ENCODE results near the gene MAMLD1. TPM values are rescaled to one million over a fixed set of nuclear protein-coding genes. Genes with fewer than 3 reads are reported as not detected.
A peak's percentile ranks its signal among the peaks of the same experiment; 100 is the strongest.

The MAMLD1 gene
- total RNA-seq, 1 donor from 2014 or later: 2.5 TPM

GRCh38 chrX:150363561-150364346, 637 bp downstream of the MAMLD1 start:
- H3K4me3 ChIP-seq (ENCODE audit: low read depth, low read length): peak overlapping the region; percentile 65
- no peak for DNase-seq (ENCODE audit: low read depth)
- TF ChIP-seq CTCF (conservative IDR thresholded peaks at IDR 0.05; ENCODE audit: low read depth, low read length): peak; percentile 20

GRCh38 chrX:150364347-150365050, 1.4 kb downstream of the MAMLD1 start:
- no peak for TF ChIP-seq CTCF (conservative IDR thresholded peaks at IDR 0.05; ENCODE audit: low read depth, low read length)
- H3K4me3 ChIP-seq (ENCODE audit: low read depth, low read length): peak overlapping the region; percentile 65
- no peak for DNase-seq (ENCODE audit: low read depth)

- DNase-seq (ENCODE audit: low read depth): no peak
- TF ChIP-seq CTCF (conservative IDR thresholded peaks at IDR 0.05; ENCODE audit: low read depth, low read length): peak; percentile 41
- peak overlapping the region; percentile 65 for H3K4me3 ChIP-seq (ENCODE audit: low read depth, low read length)
Observed at GRCh38 chrX:150365051-150365989, 2.2 kb downstream of the MAMLD1 start.

GRCh38 chrX:150365990-150366911, 3.1 kb downstream of the MAMLD1 start:
- TF ChIP-seq CTCF (conservative IDR thresholded peaks at IDR 0.05; ENCODE audit: low read depth, low read length): peak; percentile 19
- H3K4me3 ChIP-seq (ENCODE audit: low read depth, low read length): peak overlapping the region; percentile 65
- no peak for DNase-seq (ENCODE audit: low read depth)

- no peak for TF ChIP-seq CTCF (conservative IDR thresholded peaks at IDR 0.05; ENCODE audit: low read depth, low read length)
- peak; percentile 49 for DNase-seq (ENCODE audit: low read depth)
- H3K4me3 ChIP-seq (ENCODE audit: low read depth, low read length): peak overlapping the region; percentile 65
Observed at GRCh38 chrX:150366951-150367545, 3.9 kb downstream of the MAMLD1 start.
